Trophoblast cell (in vitro differentiated cells and primary cell): ENCODE results near the gene ACVR2B. TPM values are rescaled to one million over a fixed set of nuclear protein-coding genes. Genes with fewer than 3 reads are reported as not detected.
"Not testable (repeated sequence)": the region's sequence is repeated elsewhere in the genome, so short reads cannot be mapped to it uniquely, and the experiment has no call there.

Experiments
- DNase-seq, 2 donors: peaks; one replicate each; pipeline ENCODE4 v3.0.0-alpha.2; 2016
- H2AFZ ChIP-seq: 2 replicates; pipeline ENCODE4 v1.6.1; 2013; ENCODE audit warnings: low read length, moderate library complexity, mild to moderate bottlenecking; ENCODE audit not compliant: insufficient read depth, poor library complexity
- H2AK5ac ChIP-seq: 2 replicates; pipeline ENCODE4 v1.6.1; 2013; ENCODE audit warnings: mild to moderate bottlenecking, low read length
- H2BK120ac ChIP-seq: 2 replicates; pipeline ENCODE4 v1.6.1; 2013; ENCODE audit warnings: low read length, mild to moderate bottlenecking, moderate library complexity; ENCODE audit not compliant: insufficient read depth, poor library complexity
- H2BK12ac ChIP-seq: 2 replicates; pipeline ENCODE4 v1.6.1; 2013; ENCODE audit warnings: mild to moderate bottlenecking, low read length, moderate library complexity
- H2BK5ac ChIP-seq: 2 replicates; pipeline ENCODE4 v1.6.1; 2013; ENCODE audit warnings: low read length, low read depth, moderate library complexity, mild to moderate bottlenecking; ENCODE audit not compliant: poor library complexity
- H3K14ac ChIP-seq: 2 replicates; pipeline ENCODE4 v1.6.1; 2013; ENCODE audit warnings: mild to moderate bottlenecking, low read length
- H3K18ac ChIP-seq: 2 replicates; pipeline ENCODE4 v1.6.1; 2013; ENCODE audit warnings: mild to moderate bottlenecking, low read length
- H3K23ac ChIP-seq: 2 replicates; pipeline ENCODE4 v1.6.1; 2013; ENCODE audit warnings: low read length
- H3K27ac ChIP-seq: 2 replicates; pipeline ENCODE4 v1.5.1; 2013; ENCODE audit warnings: low read depth, mild to moderate bottlenecking, inconsistent platforms, low read length, moderate library complexity
- H3K27me3 ChIP-seq: 2 replicates; pipeline ENCODE4 v1.6.1; 2013; ENCODE audit warnings: inconsistent platforms, mild to moderate bottlenecking, low read length, moderate library complexity; ENCODE audit not compliant: insufficient read depth
- H3K36me3 ChIP-seq, 2 experiments: 1 replicate in 1 of 2; 2 replicates in 1 of 2; pipeline ENCODE4 v1.6.1; 2013; ENCODE audit warnings: low read length in 2 of 2, mild to moderate bottlenecking in 2 of 2, moderate library complexity in 1 of 2; ENCODE audit not compliant: insufficient read depth in 2 of 2, control insufficient read depth in 1 of 2
- H3K4ac ChIP-seq: 2 replicates; pipeline ENCODE4 v1.6.1; 2013; ENCODE audit warnings: low read depth, mild to moderate bottlenecking, low read length, moderate library complexity
- H3K4me1 ChIP-seq, 2 experiments: 1 replicate in 1 of 2; 2 replicates in 1 of 2; pipeline ENCODE4 v1.6.1; 2013; ENCODE audit warnings: low read length in 2 of 2, mild to moderate bottlenecking in 2 of 2, moderate library complexity in 1 of 2; ENCODE audit not compliant: insufficient read depth in 2 of 2, control insufficient read depth in 1 of 2
- H3K4me2 ChIP-seq: 2 replicates; pipeline ENCODE4 v1.6.1; 2013; ENCODE audit warnings: inconsistent platforms, mild to moderate bottlenecking, low read length, moderate library complexity
- H3K4me3 ChIP-seq: 2 replicates; pipeline ENCODE4 v1.5.1; 2013; ENCODE audit warnings: mild to moderate bottlenecking, low read depth, low read length, inconsistent platforms
- H3K79me1 ChIP-seq: one replicate; pipeline ENCODE4 v1.6.1; 2013; ENCODE audit warnings: low read length
- H3K79me2 ChIP-seq: 2 replicates; pipeline ENCODE4 v1.6.1; 2013; ENCODE audit warnings: low read length, mild to moderate bottlenecking; ENCODE audit not compliant: control insufficient read depth, insufficient read depth, poor library complexity
- H3K9ac ChIP-seq: 2 replicates; pipeline ENCODE4 v1.6.1; 2013; ENCODE audit warnings: mild to moderate bottlenecking, low read length
- H3K9me3 ChIP-seq: 2 replicates; pipeline ENCODE4 v1.6.1; 2013; ENCODE audit warnings: low read depth, mild to moderate bottlenecking, control low read depth, inconsistent platforms, low read length; ENCODE audit not compliant: insufficient read depth
- H4K12ac ChIP-seq: 2 replicates; pipeline ENCODE4 v1.6.1; 2013; ENCODE audit warnings: low read depth, mild to moderate bottlenecking, low read length, moderate library complexity
- H4K8ac ChIP-seq: 2 replicates; pipeline ENCODE4 v1.6.1; 2013; ENCODE audit warnings: low read depth, mild to moderate bottlenecking, low read length, moderate library complexity
- H4K91ac ChIP-seq: one replicate; pipeline ENCODE4 v1.6.1; 2013; ENCODE audit warnings: low read depth, mild to moderate bottlenecking, low read length, moderate library complexity
- WGBS: extraction: QIAGEN DNeasy Blood & Tissue Kit; methylation state at CpG from one replicate; pipeline ENCODE4 v1.1.7; 2013; ENCODE audit warnings: missing lambda C conversion rate; ENCODE audit not compliant: insufficient read length, insufficient coverage; ENCODE audit errors: extremely low coverage; 5-methylcytosine and 5-hydroxymethylcytosine counted together
- polyA plus RNA-seq: library from polyadenylated mRNA; stranded (reverse); fragments of 200-250 nt; gene quantifications from 2 replicates; pipeline ENCODE4 v1.2.3, GENCODE V29; 2013

ACVR2B gene
- polyA plus RNA-seq: 10.4 and 12.1 TPM in 2 replicates

DNA sequence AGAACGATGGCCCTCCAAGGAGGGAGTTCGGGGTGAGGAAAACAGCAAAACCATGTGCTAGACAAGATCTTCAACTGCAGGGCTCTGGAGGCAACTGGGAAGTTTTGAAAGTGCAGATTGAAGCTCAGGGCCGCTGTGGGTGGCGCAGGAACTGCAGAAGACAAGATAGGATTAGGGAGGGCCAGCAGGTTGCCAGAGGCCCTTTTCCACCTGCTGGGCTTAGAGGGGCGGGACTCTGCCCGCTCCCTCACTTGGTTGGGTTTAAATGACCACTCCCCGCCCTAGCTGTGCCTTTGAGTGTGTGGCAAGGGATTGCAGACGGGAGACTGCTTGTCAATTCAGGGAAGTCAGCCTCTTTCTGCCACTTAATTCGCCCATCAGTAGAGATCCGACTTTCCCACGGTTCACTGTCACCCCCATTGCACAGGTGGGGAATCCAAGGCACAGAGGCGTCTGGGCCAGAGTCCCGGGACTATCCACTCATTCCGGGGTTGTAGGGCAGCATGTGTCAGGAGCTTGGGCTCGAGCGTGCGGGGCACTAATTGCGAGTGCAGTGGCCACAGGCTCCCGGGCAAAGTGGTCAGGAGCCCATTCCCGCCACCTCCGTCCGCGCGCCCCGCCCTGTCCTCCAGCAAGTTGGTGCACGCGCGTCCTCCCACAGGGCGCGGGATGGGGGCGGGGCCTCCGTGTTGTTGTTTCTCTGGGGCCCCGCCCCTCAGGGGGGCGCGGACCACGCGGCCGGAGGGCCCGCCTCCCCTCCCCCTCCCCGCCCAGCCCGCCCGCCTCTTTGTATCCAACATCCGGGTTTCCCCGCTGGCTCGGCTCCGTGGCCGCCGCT is at the start of gene ACVR2B:
Gene ACVR2B, plus strand, starts transcription at position 816 of the 838 bp plus-strand sequence. CDS start 433 bp downstream, outside the sequence.
- peak; percentile 81 to 83 for DNase-seq
- H2BK5ac ChIP-seq: peak within 1 kb of the TSS; percentile 73
- H3K36me3 ChIP-seq: no peaks in the 10 kb centered on the region
- peak within 1 kb of the TSS; percentile 68 for H3K4ac ChIP-seq
- peak within 1 kb of the TSS; percentile 91 for H3K18ac ChIP-seq
- peak within 1 kb of the TSS; percentile 89 for H2AFZ ChIP-seq
- H3K9ac ChIP-seq: peak within 1 kb of the TSS; percentile 99
- H2BK12ac ChIP-seq: peak within 1 kb of the TSS; percentile 41
- H3K4me3 ChIP-seq: peak within 1 kb of the TSS; percentile 86
- peak within 1 kb of the TSS; percentile 85 for H4K8ac ChIP-seq
- peak within 1 kb of the TSS; percentile 87 for H3K27ac ChIP-seq
- H3K27me3 ChIP-seq: no peaks in the 10 kb centered on the region
- H3K23ac ChIP-seq: peak within 1 kb of the TSS; percentile 35
- WGBS: no CpG with 5 or more reads among the region's 48 CpGs
- H3K79me1 ChIP-seq: peaks cover 13% of the 10 kb centered on the region
- peaks cover 23% of the 10 kb centered on the region for H3K79me2 ChIP-seq
- peak within 1 kb of the TSS; percentile 83 for H4K12ac ChIP-seq
- H3K9me3 ChIP-seq: no peaks in the 10 kb centered on the region
- peak within 1 kb of the TSS; percentile 98 for H4K91ac ChIP-seq
- H3K4me1 ChIP-seq: peaks cover 10 to 12% of the 10 kb centered on the region in 2 experiments
- H2BK120ac ChIP-seq: peak within 1 kb of the TSS; percentile 79
- peak within 1 kb of the TSS; percentile 49 for H2AK5ac ChIP-seq
- peak within 1 kb of the TSS; percentile 99 for H3K4me2 ChIP-seq
- peak within 1 kb of the TSS; percentile 97 for H3K14ac ChIP-seq

DNA sequence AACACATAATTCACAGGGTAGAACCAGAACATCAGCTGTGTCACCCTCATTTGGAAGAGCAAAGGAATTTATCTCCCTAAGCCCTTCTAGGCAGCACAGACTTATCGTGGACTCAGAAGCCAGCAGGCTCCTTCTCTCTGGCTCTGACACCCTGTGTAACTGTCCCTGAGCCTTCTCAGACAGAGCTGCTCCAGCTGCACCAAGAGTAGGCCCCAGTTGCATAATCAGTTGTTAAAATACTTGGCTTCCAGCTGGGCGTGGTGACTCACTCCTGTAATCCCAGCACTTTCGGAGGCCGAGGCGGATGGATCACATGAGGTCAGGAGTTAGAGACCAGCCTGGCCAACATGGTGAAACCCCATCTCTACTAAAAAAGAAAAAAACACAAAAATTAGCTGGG is 49.4 kb upstream of the ACVR2B start:
- H3K14ac ChIP-seq: no peak overlapping the region
- H2BK5ac ChIP-seq: no peak overlapping the region
- no peak overlapping the region for H3K4ac ChIP-seq
- no peak overlapping the region for H2AK5ac ChIP-seq
- no peaks in the 10 kb centered on the region for H3K4me1 ChIP-seq
- H3K79me2 ChIP-seq: no peaks in the 10 kb centered on the region
- no peak overlapping the region for H4K8ac ChIP-seq
- no peak overlapping the region for H4K12ac ChIP-seq
- H2BK12ac ChIP-seq: no peak overlapping the region
- H3K9me3 ChIP-seq: no peaks in the 10 kb centered on the region
- no peak overlapping the region for H3K23ac ChIP-seq
- no peak overlapping the region for H3K18ac ChIP-seq
- no peak overlapping the region for H3K9ac ChIP-seq
- no peak overlapping the region for H2BK120ac ChIP-seq
- H4K91ac ChIP-seq: no peak overlapping the region
- no peak overlapping the region for H3K4me2 ChIP-seq
- H3K27ac ChIP-seq: no peak overlapping the region
- peaks cover 4 to 5% of the 10 kb centered on the region in 2 experiments for H3K36me3 ChIP-seq
- no peak overlapping the region for H2AFZ ChIP-seq
- WGBS: no CpG with 5 or more reads among the region's 5 CpGs
- H3K27me3 ChIP-seq: no peaks in the 10 kb centered on the region
- H3K79me1 ChIP-seq: no peaks in the 10 kb centered on the region
- DNase-seq: peak; percentile 65 to 86
- no peak overlapping the region for H3K4me3 ChIP-seq

GRCh38 chr3:38411591-38411990 is 42.1 kb upstream of the ACVR2B start:
- Histone ChIP-seq H3K9ac (no peak overlapping the region), H3K23ac (no peak overlapping the region), H3K79me1 (no peaks in the 10 kb centered on the region), H3K27ac (no peak overlapping the region), H2BK120ac (no peak overlapping the region), H3K14ac (no peak overlapping the region), H2AK5ac (no peak overlapping the region), H3K4me3 (no peak overlapping the region), H2BK5ac (no peak overlapping the region), H4K12ac (no peak overlapping the region), H4K8ac (no peak overlapping the region), H3K27me3 (no peaks in the 10 kb centered on the region), H3K4me1 (no peaks in the 10 kb centered on the region), H2BK12ac (no peak overlapping the region), H4K91ac (no peak overlapping the region), H3K18ac (no peak overlapping the region), H3K79me2 (no peaks in the 10 kb centered on the region), H3K4me2 (no peak overlapping the region), H3K36me3 (no peaks in the 10 kb centered on the region), H2AFZ (no peak overlapping the region), H3K9me3 (no peaks in the 10 kb centered on the region), H3K4ac (no peak overlapping the region)
- no CpG with 5 or more reads among the region's 1 CpG for WGBS
- DNase-seq: no peak

DNA sequence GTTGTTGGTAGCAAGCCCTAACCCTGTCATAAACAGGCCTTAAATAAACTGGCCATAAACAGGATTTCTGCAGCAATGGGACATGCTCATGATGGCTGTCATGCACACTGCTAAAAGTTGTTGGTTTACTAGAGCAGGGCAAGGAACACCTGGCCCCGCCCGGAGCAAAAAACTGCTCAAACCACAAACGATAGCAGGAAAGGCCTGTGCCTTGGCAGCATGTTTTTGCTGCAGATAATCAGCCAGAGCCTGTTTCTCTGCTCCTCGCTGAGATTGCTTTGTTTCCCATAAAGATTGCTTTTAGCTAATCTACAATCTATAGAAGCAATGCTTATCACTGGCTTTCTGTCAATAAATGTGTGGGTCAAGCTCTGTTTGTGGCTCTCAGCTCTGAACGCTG is 32.9 kb upstream of the ACVR2B start:
- not testable (repeated sequence) for H3K4ac ChIP-seq, H3K27me3 ChIP-seq, H2BK5ac ChIP-seq, H3K36me3 ChIP-seq, H3K4me1 ChIP-seq, H3K18ac ChIP-seq, H3K4me3 ChIP-seq, H3K79me2 ChIP-seq, H3K9ac ChIP-seq, H2AK5ac ChIP-seq, H4K12ac ChIP-seq, H3K23ac ChIP-seq, H2BK120ac ChIP-seq, H2BK12ac ChIP-seq, H3K9me3 ChIP-seq, H3K79me1 ChIP-seq, H3K4me2 ChIP-seq
- Histone ChIP-seq H2AFZ (peak overlapping the region; percentile 5), H4K91ac (peak overlapping the region; percentile 72), H3K27ac (peak overlapping the region; percentile 63), H3K14ac (peak overlapping the region; percentile 27), H4K8ac (peak overlapping the region; percentile 36)
- peak in 1 of 2 donors; percentile 25 for DNase-seq
- WGBS: no CpG with 5 or more reads among the region's 5 CpGs
